Measurements from ENCODE around the gene KHDRBS2.

The KHDRBS2 gene

DNA sequence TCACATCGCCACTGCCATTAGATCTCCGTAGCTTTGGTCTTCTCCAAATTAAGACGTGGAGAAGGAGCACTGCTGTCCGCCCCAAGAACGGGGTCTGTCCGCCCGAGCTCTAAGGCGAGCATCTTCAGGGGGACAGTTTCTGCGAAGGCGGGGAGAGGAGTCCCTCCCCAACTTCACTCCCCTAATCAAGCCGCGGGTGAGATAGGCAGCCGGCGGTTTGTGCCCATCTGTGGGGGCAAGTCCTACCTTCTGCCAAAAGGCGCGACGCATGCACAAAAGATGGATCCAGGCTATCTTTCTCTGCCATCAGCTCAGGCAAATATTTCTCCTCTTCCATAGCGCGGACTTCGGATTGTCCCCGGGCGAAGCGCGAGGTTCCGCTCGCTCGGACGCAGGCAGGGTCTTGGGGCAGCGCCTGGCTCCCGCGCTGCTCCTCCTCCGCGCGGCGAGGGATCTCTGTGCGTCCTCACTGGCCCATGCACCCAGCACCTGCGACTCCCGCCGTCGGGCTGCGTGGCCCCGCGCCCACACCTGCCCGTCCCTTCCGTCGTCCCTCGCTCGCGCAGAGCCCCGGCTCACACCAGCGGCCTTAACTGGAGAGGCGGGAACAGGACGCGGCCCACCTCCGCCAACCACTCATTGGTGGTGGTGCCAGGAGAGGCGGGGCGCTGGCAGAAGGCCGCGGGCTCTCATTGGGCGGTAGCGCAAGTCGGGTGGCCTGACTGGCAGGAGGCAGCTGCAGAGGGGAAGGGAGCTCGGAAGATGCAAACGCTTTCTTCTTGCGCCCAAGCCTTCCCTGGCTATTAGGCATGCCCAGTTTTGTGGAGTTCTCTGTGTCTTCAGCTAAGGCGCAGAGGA, at the start of gene KHDRBS2:
KHDRBS2 (minus strand) TSS at position 614 of the 858 bp plus-strand sequence.
- DNase-seq (ENCODE audit: low read depth) = peak; percentile 52

DNA sequence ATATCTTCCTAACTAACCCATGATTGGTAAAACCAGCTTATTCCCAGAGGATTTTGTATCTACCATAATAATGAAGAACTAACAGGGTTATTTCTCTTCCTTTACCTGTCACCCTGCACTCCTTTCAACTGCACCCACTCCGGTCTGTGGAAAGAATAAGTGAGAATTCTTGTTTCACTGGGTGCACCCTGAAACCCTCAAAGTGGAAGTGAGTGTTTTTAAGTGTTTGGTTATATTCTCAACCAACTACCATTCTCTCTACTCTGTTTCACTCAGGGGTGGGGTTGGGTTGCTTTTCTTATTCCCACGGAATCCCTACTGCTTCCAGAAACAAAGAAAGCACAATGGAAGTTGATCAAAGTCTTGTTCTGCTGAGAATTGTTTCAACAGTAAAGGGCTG, 42.6 kb upstream of the KHDRBS2 start:
- no peak for DNase-seq (ENCODE audit: low read depth)

DNA sequence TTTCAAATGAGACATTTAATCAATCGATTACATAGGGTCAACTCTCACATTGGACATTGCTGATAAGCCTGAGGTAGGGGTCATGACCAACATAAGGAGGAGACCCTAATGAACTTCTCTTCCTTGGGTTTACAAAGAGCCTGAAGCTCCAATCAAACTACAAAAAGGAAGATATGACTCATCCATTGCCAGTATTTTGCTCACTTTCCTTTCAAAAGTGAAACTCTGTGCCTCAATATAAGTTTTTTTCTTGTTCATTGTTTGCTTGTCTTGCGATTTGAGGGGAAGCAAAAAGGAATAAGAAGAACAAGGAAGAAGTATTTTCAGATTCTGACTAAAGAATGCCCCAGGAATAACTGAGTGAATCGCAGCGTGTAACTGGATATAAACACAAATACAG, 38.8 kb upstream of the KHDRBS2 start:
- peak; percentile 4 for DNase-seq (ENCODE audit: low read depth)

GRCh38 chr6:62323818-62324431, 37.9 kb upstream of the KHDRBS2 start:
- no peak for DNase-seq (ENCODE audit: low read depth)

GRCh38 chr6:62298745-62299392, 12.8 kb upstream of the KHDRBS2 start:
- no peak for DNase-seq (ENCODE audit: low read depth)

- DNase-seq (ENCODE audit: low read depth) = no peak
These were observed 10.5 kb upstream of the KHDRBS2 start for GRCh38 chr6:62296541-62296940.

GRCh38 chr6:62288974-62289373, 2.9 kb upstream of the KHDRBS2 start:
- DNase-seq (ENCODE audit: low read depth) = no peak

- no peak for DNase-seq (ENCODE audit: low read depth)
These were observed 2.5 kb upstream of the KHDRBS2 start for GRCh38 chr6:62288562-62288961.

- DNase-seq (ENCODE audit: low read depth) = no peak
These were observed 432 bp upstream of the KHDRBS2 start for GRCh38 chr6:62286470-62286843.

GRCh38 chr6:62284725-62285124, 1.3 kb downstream of the KHDRBS2 start:
- no peak for DNase-seq (ENCODE audit: low read depth)

DNA sequence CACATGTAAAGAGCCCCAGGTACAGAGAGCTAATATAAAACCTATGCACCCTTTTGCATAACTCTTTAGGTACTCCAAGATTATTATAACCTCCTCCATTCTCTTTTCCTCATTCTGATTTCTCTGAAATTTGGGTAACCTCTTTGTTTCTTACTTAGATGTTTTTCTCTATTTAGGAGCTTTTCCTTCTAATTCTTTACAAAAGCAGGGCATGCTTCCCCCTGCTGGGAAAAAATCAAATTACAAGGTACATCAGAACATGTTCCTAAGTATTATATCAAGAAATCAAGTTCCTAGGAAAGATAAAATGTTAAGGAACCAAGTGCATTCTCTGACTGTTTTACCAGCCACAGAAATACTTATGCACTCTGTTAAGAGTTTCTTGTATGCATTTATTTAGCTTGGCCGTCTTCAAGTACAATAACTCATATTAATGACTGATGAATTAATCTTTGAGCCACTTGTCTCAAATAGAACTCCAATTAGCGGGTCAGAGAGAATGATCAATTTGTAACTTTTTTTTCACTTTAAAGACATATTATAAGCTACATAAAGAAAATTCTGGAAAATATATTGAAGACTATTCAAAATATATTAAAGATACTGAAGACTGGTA, 2.1 kb downstream of the KHDRBS2 start:
- DNase-seq (ENCODE audit: low read depth) = no peak

- DNase-seq (ENCODE audit: low read depth) = no peak
These were observed 2.7 kb downstream of the KHDRBS2 start for GRCh38 chr6:62283365-62283764.

DNA sequence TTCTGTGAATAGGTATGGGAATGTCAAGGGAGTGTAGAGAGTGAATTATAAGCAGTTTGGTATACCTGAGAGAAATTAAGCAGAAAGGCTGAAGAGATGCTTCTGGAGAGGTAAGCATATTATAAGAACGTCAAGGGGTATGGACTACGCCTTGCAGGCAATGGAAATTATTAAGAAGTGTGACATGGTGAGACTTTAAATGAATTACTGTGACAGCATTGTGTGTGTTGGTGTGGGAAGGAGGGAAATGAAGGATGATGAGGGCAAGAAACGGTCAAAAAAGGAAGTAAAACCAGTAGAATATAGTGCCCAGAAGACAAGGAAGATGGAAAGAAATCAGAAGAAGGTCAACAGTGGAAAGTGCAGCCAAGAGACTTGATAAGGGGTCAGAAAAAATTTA, 5.9 kb downstream of the KHDRBS2 start:
- no peak for DNase-seq (ENCODE audit: low read depth)

DNA sequence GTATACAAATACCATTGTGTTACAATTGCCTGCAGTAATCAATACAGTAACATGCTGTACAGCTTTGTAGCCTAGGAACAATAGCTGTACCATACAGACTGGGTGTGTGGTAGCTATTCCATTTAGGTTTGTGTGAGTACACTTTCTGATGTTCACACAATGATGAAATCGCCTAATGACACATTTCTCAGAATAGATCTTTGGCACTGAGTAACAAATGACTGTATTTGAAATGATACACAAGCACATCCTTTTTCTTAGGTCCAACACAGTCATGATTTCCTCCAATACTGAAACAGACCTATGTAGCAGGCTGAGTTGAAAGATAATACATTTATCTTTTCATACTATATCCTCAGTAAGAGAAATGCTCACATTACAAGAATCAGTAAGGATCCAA, 13.9 kb downstream of the KHDRBS2 start:
- DNase-seq (ENCODE audit: low read depth) = no peak

DNA sequence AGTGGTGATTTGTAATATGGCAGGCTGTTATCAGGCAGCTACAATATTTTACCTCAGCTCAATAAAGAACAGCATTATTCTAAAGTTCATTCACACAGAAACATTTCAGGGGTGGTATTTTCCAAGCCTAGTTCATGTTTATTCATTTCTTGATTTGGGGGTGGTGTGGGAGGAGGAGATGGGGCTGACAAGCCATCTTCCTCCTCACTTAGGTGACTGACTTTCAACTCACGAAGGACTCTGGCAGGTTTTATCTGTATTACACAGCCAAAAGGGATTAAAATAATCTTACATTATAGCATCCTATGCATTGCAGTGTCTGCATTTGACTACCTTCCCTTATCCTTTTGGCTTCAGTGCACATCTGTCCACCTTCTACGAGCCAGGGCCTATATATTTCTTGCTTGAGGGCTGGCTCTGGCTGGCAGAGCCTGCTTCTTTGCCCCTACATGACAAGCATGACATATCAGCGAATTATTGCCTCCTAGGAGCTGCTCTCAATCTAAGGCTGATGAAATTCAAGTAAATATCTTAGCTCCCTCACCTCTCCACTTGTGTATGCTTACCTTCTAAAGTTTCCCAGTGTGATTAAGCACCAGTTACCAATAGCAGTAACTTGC, 20.0 kb downstream of the KHDRBS2 start:
- no peak for DNase-seq (ENCODE audit: low read depth)

DNA sequence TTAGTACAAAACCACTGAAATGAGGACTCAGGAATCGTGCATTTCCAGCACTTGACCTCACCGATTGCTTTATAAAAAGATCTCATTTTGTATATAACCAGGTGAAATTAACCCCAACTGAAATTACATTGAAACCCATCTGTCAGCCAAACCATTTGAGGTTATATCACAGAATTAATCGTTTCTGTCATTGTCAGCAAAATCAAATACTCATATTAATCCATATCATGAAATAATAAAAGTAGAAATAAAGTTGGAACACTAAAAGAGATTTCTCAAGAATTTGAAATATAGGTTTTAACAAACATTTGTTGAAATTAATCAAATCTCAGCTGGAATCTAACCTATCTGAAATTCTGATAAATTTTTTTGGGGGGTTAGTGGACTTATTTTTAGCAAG, 23.7 kb downstream of the KHDRBS2 start:
- DNase-seq (ENCODE audit: low read depth) = no peak

GRCh38 chr6:62246087-62246486, 39.9 kb downstream of the KHDRBS2 start:
- DNase-seq (ENCODE audit: low read depth) = no peak

- DNase-seq (ENCODE audit: low read depth) = no peak
These were observed 49.2 kb downstream of the KHDRBS2 start for GRCh38 chr6:62236784-62237183.

DNA sequence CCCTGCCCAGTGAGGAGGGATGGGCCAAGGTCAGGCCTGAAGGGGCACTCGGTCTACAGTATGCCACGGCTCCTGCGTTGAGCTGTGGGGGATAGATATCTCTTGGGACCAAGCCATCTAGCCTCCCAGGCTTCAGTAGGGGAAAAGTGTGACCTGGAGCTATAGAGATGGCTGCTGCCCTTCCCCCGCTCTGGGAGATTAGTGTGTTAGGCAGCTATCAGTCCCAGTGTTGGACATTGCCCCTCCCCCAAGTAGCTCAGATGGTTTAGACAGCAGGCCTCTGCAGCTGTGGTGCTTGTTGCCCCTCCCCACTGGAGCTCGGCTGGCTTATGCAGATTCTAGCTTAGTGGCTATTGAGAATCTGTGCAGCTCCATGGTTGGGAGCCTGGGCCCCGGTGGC, 56.8 kb downstream of the KHDRBS2 start:
- DNase-seq (ENCODE audit: low read depth) = no peak

DNA sequence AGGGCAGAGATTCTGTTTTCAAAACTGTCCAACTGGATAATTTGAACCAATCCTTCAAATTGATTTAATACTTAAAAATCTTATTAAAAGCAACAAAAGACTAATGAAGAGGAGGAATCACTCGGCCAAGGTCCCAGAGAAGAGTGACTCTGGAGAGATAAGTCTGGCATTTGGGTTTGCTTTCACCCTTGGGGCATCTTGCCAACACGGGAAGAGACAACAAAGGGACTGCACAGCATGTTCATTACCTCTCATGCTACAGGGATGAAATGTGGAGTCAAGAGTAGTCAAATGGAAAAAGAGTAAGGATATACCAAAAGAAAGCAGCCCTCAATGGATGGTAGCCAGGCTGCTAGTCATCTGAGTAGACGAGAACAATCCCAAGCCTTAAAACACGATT, 68.2 kb downstream of the KHDRBS2 start:
- DNase-seq (ENCODE audit: low read depth) = no peak

GRCh38 chr6:62202078-62202477, 83.9 kb downstream of the KHDRBS2 start:
- no peak for DNase-seq (ENCODE audit: low read depth)

- DNase-seq (ENCODE audit: low read depth) = no peak
These were observed 93.4 kb downstream of the KHDRBS2 start for GRCh38 chr6:62192593-62192992.
